Measurements from ENCODE around the gene ARX.

Gene ARX

GRCh38 chrX:25001808-25002660, 13.7 kb downstream of the ARX start:
- no peak for DNase-seq (ENCODE audit: low read depth)

- no peak for DNase-seq (ENCODE audit: low read depth)
These were observed 16.3 kb downstream of the ARX start for GRCh38 chrX:24999511-24999910.

GRCh38 chrX:24996096-24996709, 19.6 kb downstream of the ARX start:
- DNase-seq (ENCODE audit: low read depth): no peak

- DNase-seq (ENCODE audit: low read depth): no peak
These were observed 21.9 kb downstream of the ARX start for GRCh38 chrX:24993879-24994278.

GRCh38 chrX:24990535-24990934, 25.2 kb downstream of the ARX start:
- no peak for DNase-seq (ENCODE audit: low read depth)

- DNase-seq (ENCODE audit: low read depth): no peak
These were observed 27.5 kb downstream of the ARX start for GRCh38 chrX:24988314-24988713.

GRCh38 chrX:24987731-24988130, 28.0 kb downstream of the ARX start:
- no peak for DNase-seq (ENCODE audit: low read depth)

- no peak for DNase-seq (ENCODE audit: low read depth)
These were observed 30.6 kb downstream of the ARX start for GRCh38 chrX:24985120-24985519.

GRCh38 chrX:24983931-24984330, 31.8 kb downstream of the ARX start:
- DNase-seq (ENCODE audit: low read depth): no peak

GRCh38 chrX:24982306-24982965, 33.3 kb downstream of the ARX start:
- no peak for DNase-seq (ENCODE audit: low read depth)

GRCh38 chrX:24981030-24981429, 34.7 kb downstream of the ARX start:
- no peak for DNase-seq (ENCODE audit: low read depth)

GRCh38 chrX:24979081-24979480, 36.7 kb downstream of the ARX start:
- DNase-seq (ENCODE audit: low read depth): no peak

GRCh38 chrX:24969812-24970211, 46.0 kb downstream of the ARX start:
- DNase-seq (ENCODE audit: low read depth): no peak

GRCh38 chrX:24965372-24965771, 50.4 kb downstream of the ARX start:
- DNase-seq (ENCODE audit: low read depth): no peak

GRCh38 chrX:24963823-24964222, 51.9 kb downstream of the ARX start:
- DNase-seq (ENCODE audit: low read depth): no peak

- DNase-seq (ENCODE audit: low read depth): no peak
These were observed 54.0 kb downstream of the ARX start for GRCh38 chrX:24961809-24962208.

- no peak for DNase-seq (ENCODE audit: low read depth)
These were observed 58.9 kb downstream of the ARX start for GRCh38 chrX:24956828-24957227.

- DNase-seq (ENCODE audit: low read depth): no peak
These were observed 60.3 kb downstream of the ARX start for GRCh38 chrX:24955372-24955930.

GRCh38 chrX:24954732-24955131, 61.0 kb downstream of the ARX start:
- no peak for DNase-seq (ENCODE audit: low read depth)
